Mesendoderm (in vitro differentiated cells): ENCODE results near the gene ABRAXAS1. TPM values are rescaled to one million over a fixed set of nuclear protein-coding genes. Genes with fewer than 3 reads are reported as not detected.

Experiments
- DNase-seq: peaks from one replicate; pipeline ENCODE4 v3.0.0; 2013
- H2AK5ac ChIP-seq: 2 replicates; pipeline ENCODE4 v1.6.1; 2013; ENCODE audit warnings: low read length, inconsistent platforms
- H2BK120ac ChIP-seq: 2 replicates; pipeline ENCODE4 v1.6.1; 2013; ENCODE audit warnings: low read depth, mild to moderate bottlenecking, low read length, moderate library complexity, mixed read lengths
- H2BK15ac ChIP-seq: replicated peaks from 2 replicates; pipeline ENCODE4 v1.6.1; 2013; ENCODE audit warnings: low read depth, mild to moderate bottlenecking, moderate library complexity
- H2BK5ac ChIP-seq: 2 replicates; pipeline ENCODE4 v1.6.1; 2013; ENCODE audit warnings: low read length, inconsistent platforms
- H3K18ac ChIP-seq: 2 replicates; pipeline ENCODE4 v1.6.1; 2013; ENCODE audit warnings: mild to moderate bottlenecking, low read length, mixed read lengths
- H3K23ac ChIP-seq: one replicate; pipeline ENCODE4 v1.6.1; 2013; ENCODE audit warnings: low read length
- H3K27ac ChIP-seq: 2 replicates; pipeline ENCODE4 v1.5.1; 2013; ENCODE audit warnings: low read depth, mild to moderate bottlenecking, inconsistent platforms, low read length, moderate library complexity
- H3K27me3 ChIP-seq: 2 replicates; pipeline ENCODE4 v1.6.1; 2013; ENCODE audit warnings: low read length, control low read depth, mild to moderate bottlenecking, inconsistent platforms; ENCODE audit not compliant: insufficient read depth, poor library complexity
- H3K36me3 ChIP-seq: 2 replicates; pipeline ENCODE4 v1.6.1; 2013; ENCODE audit warnings: low read length, inconsistent platforms; ENCODE audit not compliant: control insufficient read depth, insufficient read depth
- H3K4ac ChIP-seq: one replicate; pipeline ENCODE4 v1.6.1; 2013; ENCODE audit warnings: low read depth, mild to moderate bottlenecking, low read length, moderate library complexity
- H3K4me1 ChIP-seq: 2 replicates; pipeline ENCODE4 v1.6.1; 2013; ENCODE audit warnings: low read depth, low read length, inconsistent platforms; ENCODE audit not compliant: control insufficient read depth
- H3K4me2 ChIP-seq: 2 replicates; pipeline ENCODE4 v1.6.1; 2013; ENCODE audit warnings: low read length
- H3K4me3 ChIP-seq: 2 replicates; pipeline ENCODE4 v1.5.1; 2013; ENCODE audit warnings: mild to moderate bottlenecking, low read length
- H3K56ac ChIP-seq: one replicate; pipeline ENCODE4 v1.6.1; 2013; ENCODE audit warnings: low read length
- H3K79me1 ChIP-seq: 2 replicates; pipeline ENCODE4 v1.6.1; 2013; ENCODE audit warnings: low read length, inconsistent platforms
- H3K79me2 ChIP-seq: 2 replicates; pipeline ENCODE4 v1.6.1; 2013; ENCODE audit warnings: mild to moderate bottlenecking, low read length; ENCODE audit not compliant: control insufficient read depth, insufficient read depth
- H3K9ac ChIP-seq: 2 replicates; pipeline ENCODE4 v1.6.1; 2013; ENCODE audit warnings: low read length, inconsistent platforms
- H4K5ac ChIP-seq: one replicate; pipeline ENCODE4 v1.6.1; 2013; ENCODE audit warnings: low read length
- H4K8ac ChIP-seq: one replicate; pipeline ENCODE4 v1.6.1; 2013; ENCODE audit warnings: low read depth, mild to moderate bottlenecking, control low read depth, low read length, moderate library complexity
- WGBS: extraction: QIAGEN DNeasy Blood & Tissue Kit; methylation state at CpG from one replicate; pipeline ENCODE4 v1.1.7; 2013; ENCODE audit warnings: low lambda C conversion rate, missing lambda C conversion rate; ENCODE audit not compliant: insufficient coverage; ENCODE audit errors: extremely low coverage; 5-methylcytosine and 5-hydroxymethylcytosine counted together
- polyA plus RNA-seq, 2 experiments: library from polyadenylated mRNA; stranded (reverse); fragments of 200-250 nt; gene quantifications; one replicate each; pipeline ENCODE4 v1.2.3, GENCODE V29; 2013

The ABRAXAS1 gene
- polyA plus RNA-seq (2013, experiment 1 of 2): 13.9 TPM
- 12.9 TPM for polyA plus RNA-seq (2013, experiment 2 of 2)

DNA sequence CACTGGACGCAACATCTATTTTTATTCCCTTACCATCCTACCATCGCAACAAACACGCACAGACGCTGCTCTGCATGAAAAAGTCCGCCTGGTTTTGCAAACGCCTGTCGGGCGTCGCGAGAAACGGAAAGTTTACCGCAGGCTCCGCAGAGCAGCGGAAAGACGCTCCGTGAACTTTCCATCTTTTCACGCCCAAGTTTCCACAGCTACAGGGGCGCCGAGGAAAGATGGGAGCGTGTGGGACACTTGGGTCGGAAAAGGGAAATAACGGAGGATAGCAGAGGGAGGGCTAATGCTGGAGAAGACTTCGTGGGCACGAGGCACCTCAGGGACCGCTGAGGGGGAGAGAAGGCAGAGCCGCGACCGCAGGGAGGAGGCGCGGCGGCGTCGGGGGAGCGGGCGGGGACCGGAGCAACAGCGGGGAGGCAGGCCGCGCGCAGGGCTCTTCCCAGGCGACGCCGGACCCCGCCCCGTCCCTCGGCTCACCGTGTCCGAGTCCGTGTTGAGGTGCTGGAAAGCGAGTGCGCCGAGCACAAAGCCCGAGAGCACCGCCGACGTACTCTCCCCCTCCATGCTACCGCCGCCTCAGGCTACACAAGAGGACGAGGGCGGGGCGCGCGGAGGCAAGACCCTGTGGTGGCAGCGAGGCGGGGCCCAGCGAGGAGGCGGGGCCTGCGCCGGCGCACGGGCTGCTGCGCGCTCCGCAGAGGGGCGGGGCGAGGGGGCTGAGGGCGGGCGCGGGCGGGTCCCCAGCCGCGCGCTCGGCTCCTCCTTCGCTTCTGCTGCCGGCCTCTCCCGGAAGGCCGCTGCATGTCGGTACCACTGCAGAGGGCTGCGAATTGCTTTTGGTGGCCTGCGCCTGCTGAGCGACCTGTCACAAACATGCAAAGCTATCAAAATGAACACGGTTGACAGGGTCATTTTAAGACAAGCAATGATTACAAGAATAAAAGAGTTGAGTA is at the start of gene ABRAXAS1:
ABRAXAS1 (minus strand) TSS at position 601 of the 962 bp plus-strand sequence; CDS start at position 573, 28 bp downstream.
- peak within 1 kb of the TSS; percentile 91 for H3K9ac ChIP-seq
- H3K27me3 ChIP-seq: no peaks in the 10 kb centered on the region
- H2BK5ac ChIP-seq: no peak within 1 kb of the TSS
- peak within 1 kb of the TSS; percentile 98 for H3K56ac ChIP-seq
- no peaks in the 10 kb centered on the region for H3K79me2 ChIP-seq
- no peak within 1 kb of the TSS for H2BK15ac ChIP-seq
- no peaks in the 10 kb centered on the region for H3K79me1 ChIP-seq
- H3K4me2 ChIP-seq: peak within 1 kb of the TSS; percentile 76
- H3K18ac ChIP-seq: peak within 1 kb of the TSS; percentile 69
- peak; percentile 98 for DNase-seq
- no peaks in the 10 kb centered on the region for H3K4me1 ChIP-seq
- no peak within 1 kb of the TSS for H2BK120ac ChIP-seq
- peak within 1 kb of the TSS; percentile 94 for H3K27ac ChIP-seq
- peak within 1 kb of the TSS; percentile 90 for H3K4me3 ChIP-seq
- H4K5ac ChIP-seq: no peak within 1 kb of the TSS
- WGBS: no CpG with 5 or more reads among the region's 93 CpGs
- H4K8ac ChIP-seq: no peak within 1 kb of the TSS
- peak within 1 kb of the TSS; percentile 4 for H3K4ac ChIP-seq
- H3K23ac ChIP-seq: peak within 1 kb of the TSS; percentile 11
- no peaks in the 10 kb centered on the region for H3K36me3 ChIP-seq
- H2AK5ac ChIP-seq: no peak within 1 kb of the TSS

DNA sequence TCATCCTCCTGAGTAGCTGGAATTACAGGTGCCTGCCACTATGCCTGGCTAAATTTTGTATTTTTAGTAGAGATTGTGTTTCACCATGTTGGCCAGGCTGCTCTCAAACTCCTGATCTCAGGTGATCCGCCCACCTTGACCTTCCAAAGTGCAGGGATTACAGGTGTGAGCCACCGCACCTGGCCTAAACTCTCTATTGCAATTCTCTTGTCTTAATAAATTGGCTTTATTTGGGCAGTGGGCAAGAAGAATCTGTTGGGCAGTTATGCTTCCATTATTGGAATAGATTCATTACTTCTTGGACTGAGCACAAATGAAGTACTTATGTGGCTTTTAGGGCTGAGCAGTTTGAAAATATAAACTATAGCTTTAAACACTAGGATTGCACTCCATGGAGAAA is 42.8 kb upstream of the ABRAXAS1 start:
- Histone ChIP-seq H3K4me3 (no peak overlapping the region), H3K18ac (no peak overlapping the region)
- WGBS: no CpG with 5 or more reads among the region's 2 CpGs

DNA sequence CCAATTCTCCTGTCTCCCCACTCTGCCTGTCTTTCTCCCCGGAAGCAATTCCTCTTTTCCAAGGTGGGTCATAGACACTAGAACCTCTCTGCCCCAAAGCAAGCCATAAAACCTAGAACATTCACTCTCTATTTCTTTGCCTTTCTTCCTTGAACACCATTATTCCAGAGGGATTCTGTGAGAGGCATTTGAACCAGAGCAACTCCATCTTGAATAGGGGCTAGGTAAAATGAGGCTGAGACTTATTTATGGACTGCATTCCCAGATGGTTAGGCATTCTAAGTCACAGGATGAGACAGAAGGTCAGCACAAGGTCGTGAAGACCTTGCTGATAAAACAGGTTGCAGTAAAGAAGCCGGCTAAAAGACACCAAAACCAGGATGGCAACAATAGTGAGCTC is 37.3 kb upstream of the ABRAXAS1 start:
- H2BK15ac ChIP-seq: no peak overlapping the region
- no peaks in the 10 kb centered on the region for H3K27me3 ChIP-seq
- H3K79me2 ChIP-seq: no peaks in the 10 kb centered on the region
- no peak overlapping the region for H2AK5ac ChIP-seq
- no peak overlapping the region for H3K18ac ChIP-seq
- no peak overlapping the region for H4K5ac ChIP-seq
- H3K23ac ChIP-seq: no peak overlapping the region
- DNase-seq: no peak
- no peak overlapping the region for H3K4ac ChIP-seq
- no peak overlapping the region for H3K27ac ChIP-seq
- H3K4me2 ChIP-seq: no peak overlapping the region
- H4K8ac ChIP-seq: no peak overlapping the region
- no peaks in the 10 kb centered on the region for H3K79me1 ChIP-seq
- H3K4me3 ChIP-seq: no peak overlapping the region
- H3K56ac ChIP-seq: no peak overlapping the region
- no peak overlapping the region for H2BK5ac ChIP-seq
- H3K36me3 ChIP-seq: no peaks in the 10 kb centered on the region
- no peaks in the 10 kb centered on the region for H3K4me1 ChIP-seq
- no CpG with 5 or more reads among the region's 3 CpGs for WGBS
- H2BK120ac ChIP-seq: no peak overlapping the region
- no peak overlapping the region for H3K9ac ChIP-seq

More for the DNA sequence above, 42.8 kb upstream of the ABRAXAS1 start:
- no peak overlapping the region for H2BK120ac ChIP-seq
- no peaks in the 10 kb centered on the region for H3K4me1 ChIP-seq
- H3K27ac ChIP-seq: no peak overlapping the region
- H3K36me3 ChIP-seq: no peaks in the 10 kb centered on the region
- H3K79me2 ChIP-seq: no peaks in the 10 kb centered on the region
- no peak for DNase-seq
- no peak overlapping the region for H3K4ac ChIP-seq
- no peak overlapping the region for H2BK15ac ChIP-seq
- H2BK5ac ChIP-seq: no peak overlapping the region
- H3K27me3 ChIP-seq: no peaks in the 10 kb centered on the region
- no peak overlapping the region for H3K56ac ChIP-seq
- H3K9ac ChIP-seq: no peak overlapping the region
- no peak overlapping the region for H2AK5ac ChIP-seq
- no peak overlapping the region for H3K23ac ChIP-seq
- H4K5ac ChIP-seq: no peak overlapping the region
- H3K79me1 ChIP-seq: no peaks in the 10 kb centered on the region
- H4K8ac ChIP-seq: no peak overlapping the region
- H3K4me2 ChIP-seq: no peak overlapping the region

DNA sequence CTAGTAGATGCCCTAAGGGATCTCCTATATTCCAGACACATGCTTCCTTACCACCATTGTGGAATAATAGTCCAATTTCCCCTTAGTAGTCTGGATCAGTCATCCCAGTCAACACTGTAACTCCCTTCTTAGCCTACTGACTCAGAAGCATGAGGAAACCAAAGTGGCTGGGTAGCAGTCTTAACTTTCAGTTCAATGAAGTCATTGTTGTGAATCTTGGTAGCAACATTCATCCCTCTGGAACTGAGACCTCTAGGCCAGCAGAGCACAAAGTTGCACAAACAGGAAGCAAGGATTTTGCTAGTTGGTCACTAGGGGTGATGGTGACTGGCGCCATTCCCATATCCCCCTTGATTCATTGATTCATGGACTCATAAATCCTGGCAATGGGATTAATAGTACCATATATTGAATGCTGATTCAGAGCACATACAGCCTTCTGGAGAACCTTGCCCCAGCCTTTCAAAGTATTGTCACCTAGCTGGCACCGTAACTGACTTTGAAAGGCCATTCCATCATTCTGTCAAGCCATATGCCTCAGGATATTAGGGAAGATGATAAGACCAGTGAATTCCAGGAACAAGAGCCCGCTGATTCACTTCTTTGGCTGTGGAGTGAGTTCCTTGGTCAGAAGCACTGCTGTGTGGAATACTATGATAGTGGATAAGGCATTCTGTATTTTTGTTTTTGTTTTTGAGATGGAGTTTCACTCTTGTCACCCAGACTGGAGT is 31.3 kb upstream of the ABRAXAS1 start:
- Histone ChIP-seq H3K79me2 (no peaks in the 10 kb centered on the region), H2AK5ac (no peak overlapping the region), H4K8ac (no peak overlapping the region), H3K18ac (no peak overlapping the region), H2BK5ac (no peak overlapping the region), H3K79me1 (no peaks in the 10 kb centered on the region), H3K27ac (no peak overlapping the region), H3K23ac (no peak overlapping the region), H3K9ac (no peak overlapping the region), H3K4ac (no peak overlapping the region), H3K4me1 (no peaks in the 10 kb centered on the region), H3K56ac (no peak overlapping the region), H4K5ac (no peak overlapping the region), H3K36me3 (no peaks in the 10 kb centered on the region), H2BK15ac (no peak overlapping the region), H2BK120ac (no peak overlapping the region), H3K4me2 (no peak overlapping the region), H3K4me3 (no peak overlapping the region), H3K27me3 (no peaks in the 10 kb centered on the region)
- no peak for DNase-seq
- WGBS: no CpG with 5 or more reads among the region's 3 CpGs

DNA sequence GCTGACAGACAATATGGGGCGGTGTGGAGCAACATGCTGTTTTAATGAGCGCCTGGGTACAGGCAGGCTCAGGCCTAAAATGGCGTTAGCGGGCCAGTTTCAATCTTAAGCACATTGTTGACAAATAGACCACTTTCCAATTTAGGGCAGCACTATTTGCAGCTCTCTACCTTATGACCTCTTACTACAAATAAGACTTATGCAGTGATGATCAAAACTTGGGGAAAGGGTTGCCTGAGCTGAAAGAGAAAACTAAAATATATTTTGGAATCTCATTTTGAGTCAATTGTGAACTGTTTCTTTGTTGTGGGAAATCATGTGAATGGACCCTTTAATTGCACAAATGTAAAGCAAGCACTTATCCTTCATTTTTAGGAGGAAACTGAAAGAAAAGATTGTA is 25.5 kb upstream of the ABRAXAS1 start:
- H2BK15ac ChIP-seq: no peak overlapping the region
- no peak overlapping the region for H2BK120ac ChIP-seq
- H3K9ac ChIP-seq: no peak overlapping the region
- no peak overlapping the region for H2BK5ac ChIP-seq
- no peak overlapping the region for H2AK5ac ChIP-seq
- H3K36me3 ChIP-seq: no peaks in the 10 kb centered on the region
- H3K4me3 ChIP-seq: no peak overlapping the region
- no peak overlapping the region for H3K23ac ChIP-seq
- no peak for DNase-seq
- H3K18ac ChIP-seq: no peak overlapping the region
- H4K5ac ChIP-seq: no peak overlapping the region
- no CpG with 5 or more reads among the region's 4 CpGs for WGBS
- no peak overlapping the region for H3K56ac ChIP-seq
- no peaks in the 10 kb centered on the region for H3K27me3 ChIP-seq
- no peaks in the 10 kb centered on the region for H3K79me2 ChIP-seq
- H3K79me1 ChIP-seq: no peaks in the 10 kb centered on the region
- no peak overlapping the region for H3K27ac ChIP-seq
- H3K4me1 ChIP-seq: no peaks in the 10 kb centered on the region
- no peak overlapping the region for H3K4ac ChIP-seq
- no peak overlapping the region for H3K4me2 ChIP-seq
- no peak overlapping the region for H4K8ac ChIP-seq
